Right renal pelvis (tissue), 4 donors: ENCODE results near the gene EMID1. TPM values are rescaled to one million over a fixed set of nuclear protein-coding genes. Genes with fewer than 3 reads are reported as not detected.

Source experiments
- DNase-seq, 4 donors: peaks; one replicate each; pipeline ENCODE4 v3.0.0-alpha.2; 2013; ENCODE audit warnings: low read depth in 4 of 4, low spot score in 3 of 4, missing footprints in 1 of 4
- polyA plus RNA-seq, 4 donors: library from polyadenylated mRNA; unstranded; fragments of 120-200 nt; gene quantifications; one replicate each; pipeline ENCODE4 v1.2.1, GENCODE V29; 2013; ENCODE audit not compliant: insufficient read length in 4 of 4

Gene EMID1
- polyA plus RNA-seq: 100 to 1,000 TPM in 1 of 4 donors, 10 to 100 TPM in 3; 73.9 to 115 (median 78.5) TPM

DNA sequence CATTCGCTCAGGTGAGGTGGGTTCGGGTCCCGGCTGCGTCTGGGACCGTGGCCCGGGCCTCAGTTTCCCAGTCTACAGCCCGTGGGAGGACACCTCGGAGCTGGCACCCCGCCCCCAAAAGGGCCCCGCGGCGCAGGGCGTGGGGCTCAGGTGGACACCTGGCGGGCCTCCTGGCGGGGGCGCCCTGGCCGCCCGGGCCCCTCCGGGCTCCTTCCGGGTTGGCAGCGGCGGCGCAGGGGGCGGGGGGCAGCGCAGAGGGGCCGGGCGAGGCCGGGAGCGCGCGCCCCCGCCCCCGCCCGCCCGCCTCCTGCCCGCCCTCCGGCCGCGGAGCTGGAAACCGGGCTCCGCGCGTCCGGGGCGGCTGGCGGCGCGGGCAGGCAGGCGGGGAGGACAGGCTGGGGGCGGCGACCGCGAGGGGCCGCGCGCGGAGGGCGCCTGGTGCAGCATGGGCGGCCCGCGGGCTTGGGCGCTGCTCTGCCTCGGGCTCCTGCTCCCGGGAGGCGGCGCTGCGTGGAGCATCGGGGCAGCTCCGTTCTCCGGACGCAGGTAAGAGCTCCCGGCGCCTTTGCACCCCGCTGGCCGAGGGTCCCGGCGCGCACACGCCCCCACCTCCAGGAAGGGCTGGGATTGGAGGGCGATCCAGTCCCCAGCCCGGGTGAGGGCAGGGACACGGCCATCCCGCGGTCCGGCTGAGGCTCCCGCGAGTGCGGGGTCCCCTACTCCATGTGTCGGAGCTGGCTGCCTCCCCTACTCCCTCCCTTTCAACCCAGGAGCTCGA is at the start of gene EMID1:
Gene EMID1, plus strand, starts transcription at position 303 of the 778 bp plus-strand sequence. Its CDS starts 143 bp downstream, at position 446.
- DNase-seq: no peak

- no peak for DNase-seq
Measured at GRCh38 chr22:29155966-29156365, 49.7 kb upstream of the EMID1 start.

DNA sequence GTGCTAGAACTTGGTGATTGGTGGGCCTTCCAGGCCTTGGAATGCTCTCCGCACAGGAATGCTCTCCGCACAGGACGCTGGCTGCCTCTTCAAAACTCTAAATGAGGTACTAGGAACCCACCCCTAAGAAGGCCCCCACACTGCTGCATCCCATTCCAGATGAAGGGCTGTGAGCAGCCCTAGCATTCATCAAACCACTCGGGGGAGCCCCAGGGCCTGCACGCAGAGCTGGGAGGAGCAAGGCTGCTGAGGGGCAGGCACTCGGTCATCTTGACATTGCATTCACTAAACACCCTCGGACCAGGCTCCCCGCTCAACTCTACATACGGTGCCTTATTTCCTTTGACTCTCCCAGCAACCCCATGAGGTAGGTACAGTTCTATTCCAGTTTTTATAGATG is 49.2 kb upstream of the EMID1 start:
- DNase-seq: no peak

DNA sequence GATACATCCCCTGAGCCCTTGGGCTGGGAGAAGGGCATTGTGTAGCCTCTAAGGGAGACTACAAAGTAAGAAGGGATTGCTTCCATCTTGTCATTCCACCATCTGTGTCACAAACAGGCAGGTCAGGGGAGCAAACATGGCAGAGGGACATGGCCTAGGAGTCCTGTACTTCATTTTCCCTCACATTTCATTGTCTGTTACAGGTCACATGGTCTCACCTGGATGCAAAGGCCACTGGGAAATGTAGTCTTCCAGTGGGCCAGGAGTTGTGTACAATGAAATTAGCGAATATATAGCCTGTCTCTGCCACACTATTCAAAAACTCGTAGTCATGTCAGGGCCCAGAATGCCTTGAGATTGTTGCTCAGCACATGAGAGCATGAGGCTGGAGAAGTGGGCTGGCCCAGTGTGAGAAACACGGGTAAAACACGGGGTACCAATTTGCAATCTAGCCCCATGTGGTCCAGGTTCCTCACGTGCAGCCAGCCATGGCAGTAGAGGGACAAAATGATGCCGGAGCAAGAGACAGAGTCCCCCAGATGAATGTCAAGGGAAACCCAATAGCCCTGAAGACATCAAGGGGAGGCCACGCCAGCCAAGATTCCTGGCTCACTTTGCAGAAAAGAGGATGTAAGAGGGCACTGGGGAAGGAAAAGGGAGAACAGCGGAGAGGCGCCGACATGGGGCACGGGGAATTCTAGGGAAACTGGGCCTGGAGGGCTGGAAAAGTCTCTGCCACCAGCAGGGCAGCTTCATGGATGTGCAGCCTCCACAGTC is 47.7 kb upstream of the EMID1 start:
- no peak for DNase-seq

- no peak for DNase-seq
Measured at GRCh38 chr22:29158546-29158945, 47.1 kb upstream of the EMID1 start.

DNA sequence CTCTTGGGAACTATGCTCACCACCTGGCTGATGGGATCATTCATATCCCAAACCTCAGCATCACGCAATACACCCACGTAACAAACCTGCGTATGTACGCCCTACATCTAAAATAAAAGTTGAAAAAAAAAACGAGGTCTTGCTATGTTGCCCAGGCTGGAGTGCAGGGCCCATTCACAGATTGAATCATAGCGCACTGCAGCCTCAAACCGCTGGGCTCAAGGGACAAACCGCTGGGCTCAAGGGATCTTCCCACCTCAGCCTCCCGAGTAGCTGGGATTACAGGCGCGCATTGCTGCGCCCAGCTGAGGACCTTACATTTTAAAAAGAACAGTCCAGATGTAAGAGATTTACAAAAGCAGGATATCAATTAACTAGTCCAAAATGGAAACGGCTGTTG is 41.9 kb upstream of the EMID1 start:
- no peak for DNase-seq

DNA sequence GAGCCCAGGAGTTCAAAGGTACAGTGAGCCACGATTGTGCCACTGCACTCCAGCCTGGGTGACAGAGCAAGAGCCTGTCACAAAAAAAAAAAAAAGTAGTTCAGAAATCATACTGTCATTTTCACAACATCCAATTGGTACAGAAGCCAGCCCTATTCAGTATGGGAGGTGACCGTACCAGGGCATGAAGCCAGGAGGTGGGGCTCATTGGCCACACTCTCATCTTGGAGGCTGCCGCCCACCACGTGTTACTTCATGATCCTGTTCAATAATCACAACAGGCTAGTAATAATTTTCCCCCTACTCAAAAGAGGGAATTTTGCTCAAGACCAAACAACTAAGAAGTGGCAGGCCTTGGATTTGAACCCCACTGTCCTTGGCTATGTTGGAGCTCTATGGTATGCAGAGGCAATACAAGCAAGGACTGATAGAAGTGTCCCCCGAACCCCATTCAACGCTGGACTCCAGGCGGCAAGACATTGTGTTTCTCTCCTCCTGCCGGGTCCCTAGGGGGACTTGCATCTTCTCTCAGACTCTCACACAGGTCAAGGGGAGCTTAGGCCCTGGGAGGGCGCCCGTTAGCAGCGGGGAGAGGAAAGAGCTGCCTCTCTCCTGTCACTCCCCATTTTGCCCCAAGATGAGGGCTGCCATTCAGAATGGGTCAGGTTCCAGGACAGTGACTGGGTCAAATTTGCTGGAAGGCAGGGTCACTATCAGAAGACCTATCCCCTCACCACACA is 40.2 kb upstream of the EMID1 start:
- no peak for DNase-seq

- no peak for DNase-seq
Measured at GRCh38 chr22:29166180-29166579, 39.5 kb upstream of the EMID1 start.

- no peak for DNase-seq
Measured at GRCh38 chr22:29167032-29167911, 38.4 kb upstream of the EMID1 start.

GRCh38 chr22:29171721-29172120 is 34.0 kb upstream of the EMID1 start:
- DNase-seq: no peak

GRCh38 chr22:29172216-29172615 is 33.5 kb upstream of the EMID1 start:
- no peak for DNase-seq

DNA sequence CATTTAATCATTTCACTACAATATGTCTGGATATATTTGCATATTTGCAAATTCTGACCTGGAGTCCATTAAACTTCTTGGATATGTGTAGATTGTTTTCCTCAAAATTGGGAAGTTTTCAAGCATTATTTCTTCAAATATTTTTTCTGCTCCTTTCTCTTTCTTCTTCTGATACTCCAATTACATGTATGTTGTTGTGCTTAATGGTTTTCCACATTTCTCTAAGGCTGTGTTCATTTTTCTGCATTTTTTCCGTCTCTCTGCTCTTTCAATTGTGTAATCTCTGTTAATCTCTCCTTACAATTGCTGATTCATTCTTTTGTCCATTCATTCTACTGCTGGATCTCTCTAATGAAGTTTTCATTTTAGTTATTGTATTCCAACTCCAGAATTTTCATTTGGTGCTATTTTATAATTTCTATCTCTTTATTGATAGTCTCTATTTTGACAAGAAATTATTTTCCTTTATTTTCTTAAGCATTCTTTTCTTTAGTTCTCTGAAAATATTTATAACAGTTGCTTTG is 30.3 kb upstream of the EMID1 start:
- DNase-seq: no peak

DNA sequence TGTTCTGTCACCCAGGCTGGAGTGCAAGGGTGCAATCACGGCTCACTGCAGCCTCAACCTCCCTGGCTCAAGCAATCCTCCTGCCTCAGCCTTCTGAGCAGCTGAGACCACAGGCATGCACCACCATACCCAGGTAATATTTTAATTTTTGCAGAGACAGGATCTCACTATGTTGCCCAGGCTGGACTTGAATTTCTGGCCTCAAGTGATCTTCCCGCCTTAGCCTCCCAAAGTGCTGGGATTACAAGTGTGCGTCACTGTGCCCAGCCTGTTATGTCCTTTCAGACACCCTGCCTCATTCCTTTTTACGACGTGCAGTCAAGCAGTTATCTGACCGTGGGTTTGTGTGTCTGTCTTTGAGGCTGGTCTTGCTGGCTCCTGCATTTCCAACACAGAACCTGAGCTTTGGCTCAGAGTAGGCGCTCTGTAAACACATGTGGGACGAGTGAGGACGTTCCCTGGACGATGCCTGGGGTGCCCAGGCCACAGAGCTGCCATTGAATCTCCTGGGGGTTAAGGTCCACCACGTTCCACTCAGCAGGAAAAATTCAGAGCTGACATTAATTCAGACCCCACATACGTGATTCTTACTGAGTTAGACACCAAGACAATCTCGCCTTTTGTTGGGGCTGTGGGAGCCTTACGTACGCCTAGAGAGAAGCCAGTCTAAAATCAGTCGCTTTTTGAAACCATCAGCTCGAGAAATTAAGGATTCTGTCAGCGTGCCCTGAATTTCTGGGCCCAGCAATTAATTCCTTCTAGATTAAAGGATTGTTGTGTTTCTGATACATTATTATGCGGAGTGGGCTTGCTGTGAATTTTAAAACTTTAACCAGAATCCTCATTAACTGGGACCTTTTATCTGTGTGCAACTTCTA is 21.5 kb upstream of the EMID1 start:
- DNase-seq: no peak

DNA sequence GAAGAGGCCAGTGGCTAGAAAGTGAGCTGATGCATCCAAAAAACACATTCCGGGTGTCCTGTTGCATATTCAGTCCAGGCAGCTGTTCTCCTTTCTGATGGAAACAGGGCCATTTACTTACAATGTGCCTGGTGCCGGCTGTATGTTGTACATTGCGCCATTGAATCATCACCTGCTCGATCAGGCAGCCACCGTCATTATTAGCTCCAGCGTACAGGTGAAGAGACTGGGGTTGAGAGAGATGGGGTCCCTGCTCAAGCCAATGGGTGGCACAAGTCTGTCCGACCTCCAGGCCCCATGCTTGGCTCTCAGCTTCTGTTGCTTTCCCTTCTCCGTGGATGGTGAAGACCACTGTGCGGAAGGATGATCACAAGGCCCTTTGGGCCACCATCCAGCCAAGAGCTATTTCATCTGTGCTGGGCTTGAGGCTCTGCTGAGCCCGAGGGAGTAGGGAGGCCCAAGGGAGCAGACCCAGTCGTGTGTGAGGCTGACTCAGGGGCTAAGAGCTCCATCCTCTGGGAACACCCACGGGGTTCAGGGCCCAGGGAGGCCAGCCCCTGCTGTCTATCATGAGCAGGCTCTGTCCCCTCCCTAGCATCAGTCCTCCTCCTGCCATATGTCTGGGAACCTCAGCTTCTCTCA is 20.7 kb upstream of the EMID1 start:
- DNase-seq: no peak

- no peak for DNase-seq
Measured at GRCh38 chr22:29186302-29186701, 19.4 kb upstream of the EMID1 start.

GRCh38 chr22:29187831-29188230 is 17.9 kb upstream of the EMID1 start:
- no peak for DNase-seq

- DNase-seq: no peak
Measured at GRCh38 chr22:29190051-29190450, 15.6 kb upstream of the EMID1 start.

DNA sequence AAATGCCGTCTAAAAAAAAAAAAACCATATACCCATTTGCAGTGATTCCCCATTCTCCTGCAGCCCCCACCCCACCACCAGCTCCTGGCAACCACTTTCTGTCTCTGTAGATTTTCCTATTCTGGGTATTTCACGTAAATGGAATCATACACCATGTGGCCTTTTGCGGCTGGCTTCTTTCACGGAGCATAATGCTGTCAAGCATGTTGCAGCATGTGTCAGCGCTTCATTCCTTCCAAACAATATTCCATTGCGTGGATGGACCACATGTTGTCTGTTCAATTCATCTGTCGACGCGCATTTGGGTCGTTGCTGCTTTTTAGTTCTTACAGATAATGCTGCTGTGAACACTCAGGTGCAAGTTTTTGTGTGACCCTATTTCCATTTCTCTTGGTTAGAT is 14.8 kb upstream of the EMID1 start:
- DNase-seq: no peak

DNA sequence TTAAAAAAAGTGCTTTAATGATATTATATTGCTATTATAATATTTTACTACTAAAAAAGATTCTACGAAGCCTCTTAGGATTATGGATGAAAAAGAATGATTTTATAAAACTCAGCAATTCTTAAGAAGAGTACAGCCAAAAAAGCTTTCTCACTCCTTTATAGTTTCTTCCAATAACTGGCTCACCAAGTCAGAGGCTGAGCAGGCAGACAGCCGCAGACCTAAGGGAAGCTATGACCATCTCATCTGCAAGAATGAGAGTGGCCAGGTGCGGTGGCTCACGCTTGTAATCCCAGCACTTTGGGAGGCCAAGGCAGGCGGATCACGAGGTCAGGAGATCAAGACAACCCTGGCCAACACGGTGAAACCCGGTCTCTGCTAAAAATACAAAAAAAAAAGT is 12.7 kb upstream of the EMID1 start:
- no peak for DNase-seq
